Ectodermal cell (in vitro differentiated cells): ENCODE data around the gene ANKRD18B.
"Not testable (repeated sequence)": the region's sequence is repeated elsewhere in the genome, so short reads cannot be mapped to it uniquely, and the experiment has no call there.

Experiments
- H3K27ac ChIP-seq: 2 replicates; pipeline ENCODE4 v1.7.0; 2013; ENCODE audit warnings: mild to moderate bottlenecking, low read depth, low read length; ENCODE audit not compliant: insufficient read depth, poor library complexity, severe bottlenecking
- H3K27me3 ChIP-seq: 2 replicates; pipeline ENCODE4 v1.7.0; 2013; ENCODE audit warnings: mild to moderate bottlenecking, low read length; ENCODE audit not compliant: insufficient read depth, control insufficient read depth, poor library complexity, severe bottlenecking
- H3K36me3 ChIP-seq: one replicate; pipeline ENCODE4 v1.7.0; 2013; ENCODE audit warnings: low read length; ENCODE audit not compliant: control insufficient read depth, insufficient read depth
- H3K4me1 ChIP-seq: one replicate; pipeline ENCODE4 v1.7.0; 2013; ENCODE audit warnings: low read length; ENCODE audit not compliant: control insufficient read depth, insufficient read depth
- H3K4me3 ChIP-seq: 2 replicates; pipeline ENCODE4 v1.7.0; 2013; ENCODE audit warnings: low read depth, low read length, control low read depth; ENCODE audit not compliant: insufficient read depth
- H3K9me3 ChIP-seq: 2 replicates; pipeline ENCODE4 v1.7.0; 2013; ENCODE audit warnings: mild to moderate bottlenecking, low read length, moderate library complexity; ENCODE audit not compliant: control insufficient read depth
- WGBS, 2 experiments: methylation state at CpG; one replicate each; pipeline ENCODE4 v1.1.7; 2013; ENCODE audit warnings: missing lambda C conversion rate in 2 of 2; 5-methylcytosine and 5-hydroxymethylcytosine counted together

ANKRD18B gene

DNA sequence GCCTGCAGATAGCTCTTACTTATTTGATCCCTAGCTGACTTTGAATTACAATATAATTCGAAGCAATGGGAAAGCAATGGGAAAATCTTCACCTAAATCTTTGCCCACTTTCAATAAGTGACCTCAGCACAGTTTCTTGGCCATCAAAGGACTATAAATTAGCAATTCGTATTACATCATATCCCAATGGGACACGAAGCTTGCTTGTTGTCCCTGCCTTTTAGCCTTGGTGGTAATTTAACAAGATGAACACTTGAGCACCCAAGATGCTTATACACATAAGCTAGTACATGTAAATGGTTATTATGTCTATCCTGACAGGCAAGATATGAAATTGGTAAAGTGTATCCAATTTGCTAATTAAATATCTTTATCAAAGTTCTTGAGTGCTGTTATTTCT lies 9.9 kb downstream of the ANKRD18B start:
- H3K27ac ChIP-seq, H3K9me3 ChIP-seq, H3K27me3 ChIP-seq, H3K36me3 ChIP-seq, H3K4me3 ChIP-seq, H3K4me1 ChIP-seq: not testable (repeated sequence)
- 81 to 92% methylated on average over 3 of the region's 3 CpGs for WGBS, 2 experiments

DNA sequence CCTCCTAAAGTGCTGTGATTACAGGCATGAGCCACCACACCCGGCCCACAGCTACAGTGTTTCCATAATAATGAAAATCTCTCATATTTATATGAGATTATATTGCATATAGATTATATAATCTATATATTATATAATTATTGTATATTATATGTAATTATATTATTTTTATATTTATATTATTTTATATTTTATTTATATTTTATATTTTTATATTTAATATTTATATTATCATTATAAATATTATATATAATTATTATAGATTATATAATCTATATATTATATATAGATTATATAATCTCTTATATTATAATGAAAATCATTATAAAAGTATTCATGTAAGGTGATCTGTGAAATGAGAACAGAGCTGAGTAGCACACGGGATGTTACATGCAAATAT lies 11.5 kb downstream of the ANKRD18B start:
- Histone ChIP-seq H3K36me3 (no peaks in the 10 kb centered on the region), H3K4me1 (no peaks in the 10 kb centered on the region), H3K27ac (no peak overlapping the region), H3K4me3 (no peak overlapping the region), H3K27me3 (no peaks in the 10 kb centered on the region), H3K9me3 (no peaks in the 10 kb centered on the region)
- WGBS, 2 experiments: 86% methylated on average over 2 of the region's 2 CpGs; no CpG with 5 or more reads in 1 of the 2 experiments

- WGBS, 2 experiments: 97 to 98% methylated on average over 2 of the region's 2 CpGs
- H3K27ac ChIP-seq, H3K36me3 ChIP-seq, H3K27me3 ChIP-seq, H3K4me1 ChIP-seq, H3K4me3 ChIP-seq, H3K9me3 ChIP-seq: not testable (repeated sequence)
Observed at GRCh38 chr9:33543463-33543862, 19.4 kb downstream of the ANKRD18B start.

GRCh38 chr9:33545715-33546114 lies 21.7 kb downstream of the ANKRD18B start:
- H3K4me3 ChIP-seq, H3K9me3 ChIP-seq: not testable (repeated sequence)
- 80 to 89% methylated on average over 1 of the region's 2 CpGs for WGBS, 2 experiments

DNA sequence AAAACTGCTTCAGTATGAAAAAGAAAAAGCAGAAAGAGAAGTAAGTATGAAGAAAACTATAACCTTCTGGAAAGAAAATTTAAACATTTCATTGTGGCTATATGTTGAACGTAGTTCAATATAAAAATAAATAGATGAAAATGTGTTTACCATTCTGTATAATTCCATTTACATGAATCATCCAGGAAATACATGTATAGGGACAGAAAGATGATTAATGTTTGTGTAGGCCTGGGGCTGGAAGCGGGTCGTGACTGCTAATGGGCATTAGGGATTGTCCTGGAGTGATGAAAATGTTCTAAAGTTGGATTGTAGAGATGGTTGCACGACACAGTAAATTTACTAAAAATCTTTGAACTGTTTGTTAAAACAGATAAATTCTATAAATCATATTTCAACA lies 24.8 kb downstream of the ANKRD18B start:
- 100% methylated on average over 1 of the region's 4 CpGs; no CpG with 5 or more reads in 1 of the 2 experiments for WGBS, 2 experiments
- not testable (repeated sequence) for H3K9me3 ChIP-seq, H3K36me3 ChIP-seq, H3K4me1 ChIP-seq, H3K4me3 ChIP-seq, H3K27me3 ChIP-seq, H3K27ac ChIP-seq

More at GRCh38 chr9:33545715-33546114, 21.7 kb downstream of the ANKRD18B start:
- not testable (repeated sequence) for H3K27ac ChIP-seq, H3K4me1 ChIP-seq, H3K27me3 ChIP-seq, H3K36me3 ChIP-seq

DNA sequence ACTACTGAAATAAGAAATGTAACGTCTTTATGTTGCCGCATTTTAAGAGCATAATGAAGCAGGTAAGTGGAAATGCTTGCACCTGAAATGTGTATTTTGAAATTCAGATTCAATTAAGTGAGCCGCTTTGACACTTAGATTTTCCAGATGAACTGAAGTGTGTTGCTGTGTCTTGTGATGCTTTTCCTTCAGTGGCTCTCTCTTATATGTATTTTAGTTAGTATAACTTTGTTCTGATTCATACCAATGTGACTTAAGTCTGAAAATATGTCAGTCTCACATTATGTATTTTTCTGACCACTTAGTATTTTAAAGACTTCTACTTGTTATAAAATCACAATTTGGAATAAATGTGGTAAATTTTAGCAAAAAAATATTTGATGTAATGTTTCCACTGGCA lies 25.4 kb downstream of the ANKRD18B start:
- H3K4me1 ChIP-seq, H3K9me3 ChIP-seq, H3K36me3 ChIP-seq, H3K4me3 ChIP-seq, H3K27ac ChIP-seq, H3K27me3 ChIP-seq: not testable (repeated sequence)
- 94 to 97% methylated on average over 3 of the region's 3 CpGs for WGBS, 2 experiments

- not testable (repeated sequence) for H3K27ac ChIP-seq, H3K27me3 ChIP-seq, H3K36me3 ChIP-seq, H3K9me3 ChIP-seq, H3K4me3 ChIP-seq, H3K4me1 ChIP-seq
Observed at GRCh38 chr9:33551183-33551582, 27.1 kb downstream of the ANKRD18B start.

- not testable (repeated sequence) for H3K9me3 ChIP-seq, H3K27me3 ChIP-seq, H3K4me1 ChIP-seq, H3K36me3 ChIP-seq, H3K4me3 ChIP-seq, H3K27ac ChIP-seq
- 95 to 100% methylated on average over 2 of the region's 4 CpGs for WGBS, 2 experiments
Observed at GRCh38 chr9:33552315-33552725, 28.3 kb downstream of the ANKRD18B start.

DNA sequence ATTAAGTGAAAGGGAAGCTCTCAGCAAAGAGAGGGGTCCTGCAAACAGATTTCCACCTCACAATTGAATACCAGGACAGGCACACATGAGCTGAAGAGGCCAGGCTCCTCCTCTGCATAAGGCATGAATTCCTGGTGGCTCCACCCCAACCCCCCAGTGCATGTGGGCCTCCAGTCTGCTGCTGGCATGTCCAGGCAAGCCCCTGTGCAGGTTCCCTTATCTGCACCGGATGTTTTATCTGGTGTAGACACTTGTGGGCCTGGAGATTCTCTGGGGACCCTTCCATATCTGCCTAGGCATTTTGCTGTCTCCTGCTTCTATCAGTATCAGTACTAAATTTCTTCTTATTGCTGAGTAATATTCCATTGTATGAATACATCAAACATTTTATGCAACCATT lies 36.2 kb downstream of the ANKRD18B start:
- 88 to 90% methylated on average over 1 of the region's 1 CpG for WGBS, 2 experiments
- not testable (repeated sequence) for H3K4me3 ChIP-seq, H3K9me3 ChIP-seq, H3K4me1 ChIP-seq, H3K27me3 ChIP-seq, H3K27ac ChIP-seq, H3K36me3 ChIP-seq

DNA sequence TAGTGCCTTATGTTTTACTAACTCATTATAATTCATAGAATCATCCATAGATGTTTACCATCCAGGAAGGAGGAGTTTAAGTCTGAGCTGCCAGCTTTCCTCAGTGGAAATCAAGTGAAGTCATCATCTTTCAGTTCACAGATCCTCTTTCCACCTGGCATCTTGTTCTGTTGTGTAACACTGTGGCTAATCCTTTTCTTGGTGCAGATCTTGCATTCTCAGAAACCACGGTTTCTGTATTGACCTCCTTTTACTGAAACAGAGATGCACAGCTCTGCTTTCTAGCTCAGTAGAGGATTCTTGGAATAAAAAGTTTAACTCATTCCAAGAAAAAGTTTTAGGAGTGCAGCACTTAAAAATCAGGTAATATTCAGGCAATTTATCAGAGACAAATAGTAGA lies 38.1 kb downstream of the ANKRD18B start:
- not testable (repeated sequence) for H3K9me3 ChIP-seq, H3K4me3 ChIP-seq, H3K4me1 ChIP-seq, H3K27ac ChIP-seq, H3K36me3 ChIP-seq, H3K27me3 ChIP-seq
- WGBS, 2 experiments: 83 to 93% methylated on average over 1 of the region's 1 CpG

DNA sequence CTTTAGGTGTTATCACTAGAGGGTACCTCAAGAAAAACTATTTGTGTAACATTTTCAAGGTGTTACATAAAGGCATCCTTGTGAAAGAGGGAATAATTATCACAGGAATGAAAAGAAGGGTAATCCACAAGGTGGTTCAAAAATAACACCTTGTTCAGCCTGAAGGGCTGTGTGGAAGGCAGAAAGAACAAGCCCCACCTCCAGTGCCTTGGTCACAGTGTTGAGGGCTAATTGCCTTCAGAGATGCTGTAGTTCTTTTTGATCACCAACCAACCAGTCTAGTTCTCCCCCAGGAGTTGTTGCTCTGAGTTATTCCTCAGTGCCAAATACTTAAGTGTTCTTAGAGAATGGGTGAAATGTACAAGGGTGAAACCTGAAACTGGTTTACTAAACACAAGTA lies 43.7 kb downstream of the ANKRD18B start:
- H3K4me3 ChIP-seq, H3K4me1 ChIP-seq, H3K27ac ChIP-seq, H3K36me3 ChIP-seq, H3K27me3 ChIP-seq, H3K9me3 ChIP-seq: not testable (repeated sequence)
